HG03095 (cell line): ENCODE measurements around the gene COL27A1.

Source experiments
- ATAC-seq: cut with Tn5 transposase; IDR thresholded peaks from one replicate; pipeline ENCODE4 v1.9.1; 2021; ENCODE audit warnings: moderate library complexity; ENCODE audit not compliant: unreplicated experiment

COL27A1 gene

GRCh38 chr9:114348261-114348905 lies 193.0 kb downstream of the COL27A1 start:
- no peak for ATAC-seq

- peak; percentile 86 for ATAC-seq
These were observed 193.7 kb downstream of the COL27A1 start for GRCh38 chr9:114348906-114349482.

GRCh38 chr9:114349713-114350480 lies 194.6 kb downstream of the COL27A1 start:
- ATAC-seq = no peak

- no peak for ATAC-seq
These were observed 195.5 kb downstream of the COL27A1 start for GRCh38 chr9:114350636-114351401.

GRCh38 chr9:114351932-114352331 lies 196.6 kb downstream of the COL27A1 start:
- no peak for ATAC-seq

- ATAC-seq = no peak
These were observed 200.5 kb downstream of the COL27A1 start for GRCh38 chr9:114355821-114356220.

- ATAC-seq = no peak
These were observed 201.5 kb downstream of the COL27A1 start for GRCh38 chr9:114356792-114357191.

- no peak for ATAC-seq
These were observed 202.0 kb downstream of the COL27A1 start for GRCh38 chr9:114357360-114357759.

GRCh38 chr9:114357911-114358328 lies 202.6 kb downstream of the COL27A1 start:
- ATAC-seq = no peak

- ATAC-seq = no peak
These were observed 204.5 kb downstream of the COL27A1 start for GRCh38 chr9:114359801-114360200.

- ATAC-seq = no peak
These were observed 206.2 kb downstream of the COL27A1 start for GRCh38 chr9:114361542-114361941.
